ENCODE measurements around the gene CCNB1IP1. TPM values are rescaled to one million over a fixed set of nuclear protein-coding genes. Genes with fewer than 3 reads are reported as not detected.

Gene CCNB1IP1
- total and polyA plus RNA-seq, 2 of the 8 experiments (the other 6 are each of a cell fraction or from before 2014, with no cell fraction given), result 173 to 277 TPM

DNA sequence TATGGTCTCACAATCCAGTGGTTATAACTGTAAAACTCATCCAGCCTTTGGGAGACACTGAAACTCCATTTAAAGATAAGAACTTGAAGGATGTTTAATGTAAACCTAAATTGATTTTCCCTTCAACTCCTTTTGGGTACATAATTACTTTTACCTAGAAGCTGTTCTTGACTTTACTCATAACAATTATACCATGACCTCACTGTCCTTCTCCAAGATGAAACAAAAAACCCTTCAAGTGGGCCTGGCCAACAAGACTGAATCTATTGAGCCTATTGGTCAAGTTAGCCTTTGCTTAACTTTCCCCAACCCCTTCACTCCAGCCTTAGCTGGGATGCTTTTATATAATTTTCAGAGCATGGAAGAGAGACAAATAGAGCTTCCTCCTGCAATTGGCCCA, 32.8 kb upstream of the CCNB1IP1 start (continued):
- TF ChIP-seq, protein P1, sequence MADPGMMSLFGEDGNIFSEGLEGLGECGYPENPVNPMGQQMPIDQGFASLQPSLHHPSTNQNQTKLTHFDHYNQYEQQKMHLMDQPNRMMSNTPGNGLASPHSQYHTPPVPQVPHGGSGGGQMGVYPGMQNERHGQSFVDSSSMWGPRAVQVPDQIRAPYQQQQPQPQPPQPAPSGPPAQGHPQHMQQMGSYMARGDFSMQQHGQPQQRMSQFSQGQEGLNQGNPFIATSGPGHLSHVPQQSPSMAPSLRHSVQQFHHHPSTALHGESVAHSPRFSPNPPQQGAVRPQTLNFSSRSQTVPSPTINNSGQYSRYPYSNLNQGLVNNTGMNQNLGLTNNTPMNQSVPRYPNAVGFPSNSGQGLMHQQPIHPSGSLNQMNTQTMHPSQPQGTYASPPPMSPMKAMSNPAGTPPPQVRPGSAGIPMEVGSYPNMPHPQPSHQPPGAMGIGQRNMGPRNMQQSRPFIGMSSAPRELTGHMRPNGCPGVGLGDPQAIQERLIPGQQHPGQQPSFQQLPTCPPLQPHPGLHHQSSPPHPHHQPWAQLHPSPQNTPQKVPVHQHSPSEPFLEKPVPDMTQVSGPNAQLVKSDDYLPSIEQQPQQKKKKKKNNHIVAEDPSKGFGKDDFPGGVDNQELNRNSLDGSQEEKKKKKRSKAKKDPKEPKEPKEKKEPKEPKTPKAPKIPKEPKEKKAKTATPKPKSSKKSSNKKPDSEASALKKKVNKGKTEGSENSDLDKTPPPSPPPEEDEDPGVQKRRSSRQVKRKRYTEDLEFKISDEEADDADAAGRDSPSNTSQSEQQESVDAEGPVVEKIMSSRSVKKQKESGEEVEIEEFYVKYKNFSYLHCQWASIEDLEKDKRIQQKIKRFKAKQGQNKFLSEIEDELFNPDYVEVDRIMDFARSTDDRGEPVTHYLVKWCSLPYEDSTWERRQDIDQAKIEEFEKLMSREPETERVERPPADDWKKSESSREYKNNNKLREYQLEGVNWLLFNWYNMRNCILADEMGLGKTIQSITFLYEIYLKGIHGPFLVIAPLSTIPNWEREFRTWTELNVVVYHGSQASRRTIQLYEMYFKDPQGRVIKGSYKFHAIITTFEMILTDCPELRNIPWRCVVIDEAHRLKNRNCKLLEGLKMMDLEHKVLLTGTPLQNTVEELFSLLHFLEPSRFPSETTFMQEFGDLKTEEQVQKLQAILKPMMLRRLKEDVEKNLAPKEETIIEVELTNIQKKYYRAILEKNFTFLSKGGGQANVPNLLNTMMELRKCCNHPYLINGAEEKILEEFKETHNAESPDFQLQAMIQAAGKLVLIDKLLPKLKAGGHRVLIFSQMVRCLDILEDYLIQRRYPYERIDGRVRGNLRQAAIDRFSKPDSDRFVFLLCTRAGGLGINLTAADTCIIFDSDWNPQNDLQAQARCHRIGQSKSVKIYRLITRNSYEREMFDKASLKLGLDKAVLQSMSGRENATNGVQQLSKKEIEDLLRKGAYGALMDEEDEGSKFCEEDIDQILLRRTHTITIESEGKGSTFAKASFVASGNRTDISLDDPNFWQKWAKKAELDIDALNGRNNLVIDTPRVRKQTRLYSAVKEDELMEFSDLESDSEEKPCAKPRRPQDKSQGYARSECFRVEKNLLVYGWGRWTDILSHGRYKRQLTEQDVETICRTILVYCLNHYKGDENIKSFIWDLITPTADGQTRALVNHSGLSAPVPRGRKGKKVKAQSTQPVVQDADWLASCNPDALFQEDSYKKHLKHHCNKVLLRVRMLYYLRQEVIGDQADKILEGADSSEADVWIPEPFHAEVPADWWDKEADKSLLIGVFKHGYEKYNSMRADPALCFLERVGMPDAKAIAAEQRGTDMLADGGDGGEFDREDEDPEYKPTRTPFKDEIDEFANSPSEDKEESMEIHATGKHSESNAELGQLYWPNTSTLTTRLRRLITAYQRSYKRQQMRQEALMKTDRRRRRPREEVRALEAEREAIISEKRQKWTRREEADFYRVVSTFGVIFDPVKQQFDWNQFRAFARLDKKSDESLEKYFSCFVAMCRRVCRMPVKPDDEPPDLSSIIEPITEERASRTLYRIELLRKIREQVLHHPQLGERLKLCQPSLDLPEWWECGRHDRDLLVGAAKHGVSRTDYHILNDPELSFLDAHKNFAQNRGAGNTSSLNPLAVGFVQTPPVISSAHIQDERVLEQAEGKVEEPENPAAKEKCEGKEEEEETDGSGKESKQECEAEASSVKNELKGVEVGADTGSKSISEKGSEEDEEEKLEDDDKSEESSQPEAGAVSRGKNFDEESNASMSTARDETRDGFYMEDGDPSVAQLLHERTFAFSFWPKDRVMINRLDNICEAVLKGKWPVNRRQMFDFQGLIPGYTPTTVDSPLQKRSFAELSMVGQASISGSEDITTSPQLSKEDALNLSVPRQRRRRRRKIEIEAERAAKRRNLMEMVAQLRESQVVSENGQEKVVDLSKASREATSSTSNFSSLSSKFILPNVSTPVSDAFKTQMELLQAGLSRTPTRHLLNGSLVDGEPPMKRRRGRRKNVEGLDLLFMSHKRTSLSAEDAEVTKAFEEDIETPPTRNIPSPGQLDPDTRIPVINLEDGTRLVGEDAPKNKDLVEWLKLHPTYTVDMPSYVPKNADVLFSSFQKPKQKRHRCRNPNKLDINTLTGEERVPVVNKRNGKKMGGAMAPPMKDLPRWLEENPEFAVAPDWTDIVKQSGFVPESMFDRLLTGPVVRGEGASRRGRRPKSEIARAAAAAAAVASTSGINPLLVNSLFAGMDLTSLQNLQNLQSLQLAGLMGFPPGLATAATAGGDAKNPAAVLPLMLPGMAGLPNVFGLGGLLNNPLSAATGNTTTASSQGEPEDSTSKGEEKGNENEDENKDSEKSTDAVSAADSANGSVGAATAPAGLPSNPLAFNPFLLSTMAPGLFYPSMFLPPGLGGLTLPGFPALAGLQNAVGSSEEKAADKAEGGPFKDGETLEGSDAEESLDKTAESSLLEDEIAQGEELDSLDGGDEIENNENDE (IDR thresholded peaks at IDR 0.05; ENCODE audit: insufficient replicate concordance, low read length), result no peak
- TF ChIP-seq, protein P2, sequence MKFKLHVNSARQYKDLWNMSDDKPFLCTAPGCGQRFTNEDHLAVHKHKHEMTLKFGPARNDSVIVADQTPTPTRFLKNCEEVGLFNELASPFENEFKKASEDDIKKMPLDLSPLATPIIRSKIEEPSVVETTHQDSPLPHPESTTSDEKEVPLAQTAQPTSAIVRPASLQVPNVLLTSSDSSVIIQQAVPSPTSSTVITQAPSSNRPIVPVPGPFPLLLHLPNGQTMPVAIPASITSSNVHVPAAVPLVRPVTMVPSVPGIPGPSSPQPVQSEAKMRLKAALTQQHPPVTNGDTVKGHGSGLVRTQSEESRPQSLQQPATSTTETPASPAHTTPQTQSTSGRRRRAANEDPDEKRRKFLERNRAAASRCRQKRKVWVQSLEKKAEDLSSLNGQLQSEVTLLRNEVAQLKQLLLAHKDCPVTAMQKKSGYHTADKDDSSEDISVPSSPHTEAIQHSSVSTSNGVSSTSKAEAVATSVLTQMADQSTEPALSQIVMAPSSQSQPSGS (IDR thresholded peaks at IDR 0.05; ENCODE audit: low read length), result no peak
- TF ChIP-seq MAFK (IDR thresholded peaks at IDR 0.05; ENCODE audit: low read depth, low read length) (no peak), RNF2 (IDR thresholded peaks at IDR 0.05; ENCODE audit: borderline replicate concordance, low read depth, low read length, missing control alignments, poor library complexity, severe bottlenecking) (no peak), SIN3A (conservative IDR thresholded peaks at IDR 0.05 in 1 of 2, IDR thresholded peaks at IDR 0.05 in 1 of 2; ENCODE audit: low read depth in 1 of 2, low read length in 2 of 2) (no peak), CTBP2 (IDR thresholded peaks at IDR 0.05; ENCODE audit: borderline replicate concordance, insufficient read depth, insufficient read length, low read length) (no peak), TBP (IDR thresholded peaks at IDR 0.05; ENCODE audit: low read depth, low read length) (no peak), TEAD4 (IDR thresholded peaks at IDR 0.05; ENCODE audit: low read depth, low read length) (no peak), ASH2L (IDR thresholded peaks at IDR 0.05; ENCODE audit: low read length) (no peak)
